ENCODE results near the gene GRB10. TPM values are rescaled to one million over a fixed set of nuclear protein-coding genes. Genes with fewer than 3 reads are reported as not detected.

The GRB10 gene
- total and polyA plus RNA-seq, 2 of the 8 experiments (the other 6 are each of a cell fraction or from before 2014, with no cell fraction given): 35.7 to 97.0 TPM

DNA sequence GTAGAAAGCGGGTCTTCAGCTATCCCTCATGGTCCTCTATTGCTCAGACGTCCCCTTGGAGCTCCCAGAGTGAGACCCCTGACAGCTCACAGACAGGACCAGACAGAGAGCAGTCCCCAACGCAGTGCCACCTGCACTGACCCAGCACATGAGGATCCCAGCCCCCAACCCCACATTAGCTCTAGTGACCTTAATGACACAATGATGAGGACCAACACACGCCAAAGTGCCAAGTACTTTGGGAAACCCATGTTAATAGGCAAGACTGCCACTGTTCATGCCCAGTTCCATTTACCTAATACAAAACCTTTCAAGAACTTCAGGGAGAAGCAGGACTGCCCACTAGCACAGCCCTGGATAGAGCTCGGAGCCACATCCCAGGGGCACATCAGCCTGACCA is 5.7 kb upstream of the GRB10 start:
- no peak overlapping the region for H2BK20ac ChIP-seq (ENCODE audit: low read length)
- no peaks in the 10 kb centered on the region; a peak in 1 of 7 replicates for H3K27me3 ChIP-seq (replicated peaks in 1 of 4; ENCODE audit: control insufficient read depth in 3 of 4, extremely low read depth in 1 of 4, insufficient read depth in 3 of 4, low read length in 3 of 4)
- no peak overlapping the region for H3K23ac ChIP-seq (ENCODE audit: insufficient read length)
- no peak overlapping the region for H3K4ac ChIP-seq (replicated peaks; ENCODE audit: insufficient read length, low read depth, low read length)
- H2BK12ac ChIP-seq (ENCODE audit: low read depth, low read length): no peak overlapping the region
- peaks cover 5 to 23% of the 10 kb centered on the region in 2 experiments for H4K20me1 ChIP-seq (replicated peaks in 1 of 2; ENCODE audit: control insufficient read depth in 1 of 2, insufficient read depth in 2 of 2, low read length in 2 of 2)
- no peak for FAIRE-seq
- H2BK5ac ChIP-seq (ENCODE audit: low read depth, low read length): no peak overlapping the region
- no peak overlapping the region for H3K4me2 ChIP-seq (ENCODE audit: insufficient read depth in 1 of 2, low read depth in 2 of 2, low read length in 2 of 2)
- H4K8ac ChIP-seq (ENCODE audit: extremely low read depth, insufficient read depth, low read length): no peak overlapping the region
- no peak overlapping the region for H3K9ac ChIP-seq (replicated peaks in 1 of 4; ENCODE audit: extremely low read depth in 1 of 4, low read depth in 3 of 4, low read length in 3 of 4)
- H4K5ac ChIP-seq (ENCODE audit: insufficient read length, low read depth, low read length): no peak overlapping the region
- peaks cover 6% of the 10 kb centered on the region for H3K23me2 ChIP-seq (ENCODE audit: low read depth, low read length)
- H3K14ac ChIP-seq (ENCODE audit: insufficient read length): no peak overlapping the region
- POLR2A ChIA-PET (ENCODE audit: partially characterized antibody): interaction anchor here (1.1 to 1.7 kb wide), 5 partner anchors 9 to 191 kb away, joined by 3 to 7 read pairs (median 3); no protein-coding TSS in a partner anchor
- H3K79me1 ChIP-seq (ENCODE audit: low read depth, low read length): peaks cover 32% of the 10 kb centered on the region
- H4K91ac ChIP-seq (replicated peaks; ENCODE audit: insufficient read length, low read length): no peak overlapping the region
- CTCF ChIA-PET (ENCODE audit: partially characterized antibody): interaction anchor here (1.0 to 1.8 kb wide), 5 partner anchors 9 to 372 kb away, joined by 3 to 6 read pairs (median 4); no protein-coding TSS in a partner anchor
- 0 out of 8 replicates have a peak, but pooled peaks cover 0 to 3% (median 0%) of the 10 kb centered on the region in 4 experiments for H3K36me3 ChIP-seq (ENCODE audit: control insufficient read depth in 2 of 4, insufficient read depth in 4 of 4, low read length in 3 of 4)
- H3K9me3 ChIP-seq (ENCODE audit: insufficient read depth in 2 of 2, low read depth in 1 of 2, low read length in 1 of 2): peaks cover 6 to 9% of the 10 kb centered on the region in 2 experiments
- no peak overlapping the region for H3K4me3 ChIP-seq (ENCODE audit: extremely low read depth in 1 of 4, insufficient read depth in 2 of 4, low read depth in 3 of 4, low read length in 4 of 4)
- no peak overlapping the region for H3K56ac ChIP-seq (replicated peaks; ENCODE audit: insufficient read length, low read depth, low read length)
- no peak for DNase-seq (ENCODE audit: low read depth in 1 of 2, low spot score in 2 of 2)
- WGBS, 2 experiments (ENCODE audit: extremely low coverage in 1 of 2, insufficient coverage in 1 of 2, insufficient read length in 1 of 2, insufficient replicate concordance in 2 of 2, low coverage in 1 of 2, low lambda C conversion rate in 2 of 2, missing lambda C conversion rate in 1 of 2): 89% methylated on average over 5 of the region's 5 CpGs; no CpG with 5 or more reads in 1 of the 2 experiments
- no peak overlapping the region for H2AFZ ChIP-seq (ENCODE audit: low read length)
- H2BK120ac ChIP-seq (replicated peaks; ENCODE audit: low read depth, low read length): no peak overlapping the region
- H3K27ac ChIP-seq (ENCODE audit: low read depth, low read length): no peak overlapping the region
- no peak overlapping the region for H3K18ac ChIP-seq (ENCODE audit: extremely low read depth, low read length)
- peaks cover 4 to 17% (median 10%) of the 10 kb centered on the region in 4 experiments for H3K4me1 ChIP-seq (replicated peaks in 1 of 4; ENCODE audit: control insufficient read depth in 3 of 4, insufficient read depth in 4 of 4, low read length in 3 of 4)
- H2AK5ac ChIP-seq (ENCODE audit: low read depth, low read length): no peak overlapping the region
- no peak overlapping the region for H2BK15ac ChIP-seq (ENCODE audit: low read length)
- peaks cover 25 to 91% of the 10 kb centered on the region in 2 experiments for H3K79me2 ChIP-seq (ENCODE audit: control insufficient read depth in 1 of 2, insufficient read depth in 2 of 2, low read length in 2 of 2)
- TF ChIP-seq BCL11A (IDR thresholded peaks at IDR 0.05; ENCODE audit: low read depth in 2 of 2, low read length in 2 of 2) (no peak), PHF8 (conservative IDR thresholded peaks at IDR 0.05; ENCODE audit: low read depth, low read length) (no peak), TAF1 (IDR thresholded peaks at IDR 0.05; ENCODE audit: low read depth, low read length) (no peak), NRF1 (IDR thresholded peaks at IDR 0.05; ENCODE audit: low read depth, low read length) (no peak), NANOG (IDR thresholded peaks at IDR 0.05; ENCODE audit: insufficient read depth, low read depth, low read length, poor library complexity, severe bottlenecking) (no peak), CHD1 (IDR thresholded peaks at IDR 0.05; ENCODE audit: low read depth, low read length) (no peak), GABPA (IDR thresholded peaks at IDR 0.05; ENCODE audit: borderline replicate concordance, insufficient read depth, low read length) (no peak), SRF (IDR thresholded peaks at IDR 0.05; ENCODE audit: low read depth, low read length) (no peak), EGR1 (IDR thresholded peaks at IDR 0.05; ENCODE audit: borderline replicate concordance, low read depth, low read length) (no peak), KDM5A (IDR thresholded peaks at IDR 0.05; ENCODE audit: low read length) (no peak), RAD21 (IDR thresholded peaks at IDR 0.05 in 1 of 2, conservative IDR thresholded peaks at IDR 0.05 in 1 of 2; ENCODE audit: low read depth in 2 of 2, low read length in 2 of 2) (no peak), ASH2L (IDR thresholded peaks at IDR 0.05; ENCODE audit: low read length) (no peak)
- TF ChIP-seq, protein P1, sequence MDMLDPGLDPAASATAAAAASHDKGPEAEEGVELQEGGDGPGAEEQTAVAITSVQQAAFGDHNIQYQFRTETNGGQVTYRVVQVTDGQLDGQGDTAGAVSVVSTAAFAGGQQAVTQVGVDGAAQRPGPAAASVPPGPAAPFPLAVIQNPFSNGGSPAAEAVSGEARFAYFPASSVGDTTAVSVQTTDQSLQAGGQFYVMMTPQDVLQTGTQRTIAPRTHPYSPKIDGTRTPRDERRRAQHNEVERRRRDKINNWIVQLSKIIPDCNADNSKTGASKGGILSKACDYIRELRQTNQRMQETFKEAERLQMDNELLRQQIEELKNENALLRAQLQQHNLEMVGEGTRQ (IDR thresholded peaks at IDR 0.05; ENCODE audit: low read length): no peak

Measured in H1 (cell line).